OCI-M1 (cell line): ENCODE measurements around the gene FRMD4B.
A peak's percentile ranks its signal among the peaks of the same experiment; 100 is the strongest.

ENCODE experiments used
- DNase-seq: peaks from one replicate; lab custom pipeline; 2025; lab: John Stamatoyannopoulos, UW

Gene FRMD4B

DNA sequence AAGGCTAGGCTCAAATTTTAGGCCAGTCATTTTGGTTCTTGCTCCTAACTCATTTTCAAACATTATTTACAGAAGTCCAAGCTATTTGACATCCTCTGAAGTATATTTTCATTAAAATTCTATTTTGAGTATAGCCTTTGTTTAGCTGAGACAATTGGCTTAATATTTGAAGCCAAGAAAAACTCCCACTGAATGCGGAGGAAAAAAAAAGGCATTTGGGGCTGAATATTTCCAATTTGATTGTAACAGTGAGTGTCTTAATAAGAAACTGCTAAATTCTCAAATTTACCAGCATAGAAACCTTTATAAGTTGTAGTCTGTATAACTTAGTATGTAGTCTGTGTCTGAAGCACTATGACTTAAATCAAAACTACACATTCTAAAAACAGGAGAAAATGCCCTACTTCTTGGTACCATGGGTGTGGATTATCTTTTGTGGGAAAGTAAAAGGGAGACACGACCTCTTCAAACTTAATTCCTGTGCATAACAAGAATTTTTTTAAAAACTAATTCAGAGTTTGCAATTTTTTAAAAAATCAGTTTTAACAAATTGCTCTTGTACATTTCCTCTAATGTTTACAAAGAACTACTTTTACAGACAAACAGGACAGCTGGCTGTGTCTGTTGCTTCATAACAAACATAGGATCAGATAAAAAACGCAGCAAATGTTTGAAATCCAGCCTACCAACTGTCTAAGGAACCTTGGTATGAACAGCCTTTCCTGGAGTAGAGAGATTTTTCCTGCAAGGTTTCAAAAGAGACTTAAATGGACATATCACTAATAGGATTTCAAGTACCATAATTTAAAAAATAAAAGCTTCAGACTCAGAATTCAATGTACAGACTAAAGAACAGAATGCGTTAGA is 210.8 kb downstream of the FRMD4B start:
- no peak for DNase-seq

DNA sequence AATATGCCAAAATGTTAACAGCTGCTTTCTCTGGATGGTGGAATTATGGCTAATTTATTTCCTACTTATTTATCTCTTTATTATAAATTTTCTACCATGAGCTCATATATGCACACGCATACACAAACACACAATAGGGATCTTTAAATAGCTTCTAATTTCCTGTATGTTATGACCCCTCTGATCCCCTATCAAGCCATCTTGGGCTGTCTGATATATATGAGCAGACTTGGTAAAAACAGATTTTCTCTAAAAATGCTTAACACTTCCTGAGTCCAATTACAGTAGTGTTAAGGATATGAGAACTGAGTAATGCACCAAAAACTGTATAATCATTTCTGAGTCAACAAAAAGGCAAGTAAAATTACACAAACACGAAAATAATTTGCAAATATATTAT is 211.4 kb downstream of the FRMD4B start:
- DNase-seq: no peak

- DNase-seq: no peak
Observed at GRCh38 chr3:69172058-69172457, 213.8 kb downstream of the FRMD4B start.

- no peak for DNase-seq
Observed at GRCh38 chr3:69166446-69166845, 219.4 kb downstream of the FRMD4B start.

DNA sequence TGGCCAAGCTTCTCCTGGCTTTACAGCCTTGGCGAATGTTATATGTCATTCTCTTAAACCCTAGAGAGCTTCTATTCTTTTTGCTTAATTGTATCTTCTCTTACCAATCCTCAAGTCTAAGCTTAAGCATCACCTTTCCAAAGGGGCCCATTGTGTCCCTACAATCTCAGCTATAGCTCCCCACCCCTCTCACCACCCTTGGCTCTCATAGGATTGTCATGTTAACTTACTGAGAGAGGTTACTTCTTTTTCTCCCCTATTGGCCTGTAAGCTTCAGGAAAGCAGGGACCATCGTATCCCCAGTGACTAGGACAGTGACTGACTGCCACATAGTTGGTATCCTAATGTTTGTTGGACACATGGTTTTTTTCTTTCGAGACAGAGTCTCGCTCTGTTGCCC is 220.1 kb downstream of the FRMD4B start:
- no peak for DNase-seq

DNA sequence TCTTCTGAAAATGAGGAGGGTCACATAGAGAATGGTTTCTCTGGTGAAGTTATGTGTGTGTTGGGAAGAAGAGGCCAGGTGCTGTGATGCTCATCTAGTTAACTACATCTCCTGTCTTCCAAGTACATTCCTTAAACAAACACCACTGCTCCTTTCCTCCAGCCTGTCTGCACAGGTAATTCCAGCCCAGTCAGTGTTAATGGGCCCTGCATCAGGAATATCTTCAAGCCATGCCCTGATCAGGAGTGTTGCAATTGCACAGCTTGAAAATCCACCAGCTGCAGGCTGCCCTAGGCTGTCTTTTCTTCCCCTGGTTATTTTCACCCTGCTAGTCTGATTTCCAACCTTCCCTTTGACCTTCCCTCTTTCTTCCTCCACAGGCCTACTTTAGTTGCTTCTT is 221.6 kb downstream of the FRMD4B start:
- no peak for DNase-seq

DNA sequence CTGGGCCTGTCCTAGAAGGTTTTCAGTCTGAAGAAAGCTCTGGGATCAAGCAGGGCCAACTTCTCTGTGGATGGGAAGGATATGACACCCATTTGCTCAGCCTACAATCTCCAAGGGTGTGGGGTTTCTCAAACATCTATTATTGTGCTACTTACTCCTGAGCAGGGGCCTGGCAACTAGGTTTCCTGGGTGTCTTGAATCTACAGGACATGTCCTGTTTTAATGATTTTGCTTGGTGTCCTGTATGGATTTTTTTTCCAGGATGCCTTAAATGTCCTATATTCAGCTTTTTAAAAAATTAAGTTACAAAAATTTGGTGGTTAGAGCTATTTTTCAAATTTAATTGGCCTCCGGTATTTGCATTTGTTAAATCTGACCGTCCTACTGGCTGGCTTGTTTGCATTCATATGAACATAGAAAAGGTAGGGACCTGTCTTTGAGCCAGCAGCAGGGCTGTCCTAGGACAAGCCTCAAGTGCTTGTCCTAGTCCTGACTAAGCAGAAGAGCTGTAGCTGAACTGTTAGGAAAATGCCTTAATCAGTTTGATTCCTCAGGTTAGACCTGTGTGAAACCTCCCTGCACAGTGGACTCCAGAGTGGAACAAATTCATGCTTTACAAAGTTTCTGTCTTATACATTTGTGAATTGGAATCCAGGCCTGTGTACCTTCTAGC is 223.4 kb downstream of the FRMD4B start:
- no peak for DNase-seq

DNA sequence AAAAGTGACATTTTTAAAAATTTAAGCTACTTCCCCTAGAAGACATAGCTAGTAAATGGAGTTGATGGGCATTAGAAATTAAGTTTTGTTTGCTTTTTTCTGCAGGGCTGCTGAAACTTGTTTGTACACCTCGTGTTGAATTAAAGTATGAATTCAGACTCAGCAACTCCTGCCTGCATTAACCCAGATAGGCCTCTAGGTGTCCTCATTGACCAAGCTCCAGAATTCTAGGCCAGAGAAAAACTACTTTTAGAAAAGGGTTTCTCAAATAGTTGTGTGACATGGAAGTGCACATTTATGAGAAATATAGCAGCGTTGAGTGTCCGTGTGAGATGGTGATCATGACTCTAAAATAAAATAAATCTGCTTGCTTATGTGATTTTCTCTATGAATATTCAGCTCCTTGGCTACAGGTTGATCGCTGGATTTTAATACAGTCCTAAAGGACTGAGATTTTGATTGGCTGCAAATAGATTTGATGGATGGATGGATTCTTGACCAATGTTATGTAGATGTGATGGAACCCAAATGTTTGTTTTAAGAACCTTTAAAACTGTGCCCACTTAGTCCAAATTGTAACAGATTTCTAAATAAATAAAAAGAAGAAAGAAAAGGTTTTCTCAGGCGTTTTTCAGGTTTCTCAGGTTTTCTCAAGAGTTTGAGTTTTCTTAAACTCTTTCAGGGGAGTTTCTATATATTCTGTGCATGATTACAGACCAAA is 224.1 kb downstream of the FRMD4B start:
- peak; percentile 73 for DNase-seq

DNA sequence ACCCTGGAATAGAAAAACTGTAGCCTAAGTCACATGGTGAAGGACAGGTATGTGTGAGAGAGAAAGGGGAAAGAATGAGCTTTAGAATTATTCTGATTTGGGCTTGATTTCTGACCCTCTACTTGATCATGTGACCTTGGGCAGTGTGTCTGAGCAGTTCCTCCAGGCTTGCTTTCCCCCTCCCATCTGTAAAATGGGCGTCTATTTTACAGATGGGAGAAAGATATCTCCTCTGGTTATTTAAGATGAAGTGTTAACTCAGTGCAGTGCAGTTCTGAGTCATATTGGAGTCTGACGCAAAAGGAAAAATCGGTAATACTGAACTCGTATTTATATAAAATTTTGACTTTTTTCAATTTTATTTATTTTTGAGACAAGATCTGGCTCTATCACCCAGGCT is 225.4 kb downstream of the FRMD4B start:
- DNase-seq: peak; percentile 13

- DNase-seq: no peak
Observed at GRCh38 chr3:69160107-69160506, 225.8 kb downstream of the FRMD4B start.

GRCh38 chr3:69149586-69149985 is 236.3 kb downstream of the FRMD4B start:
- DNase-seq: no peak

DNA sequence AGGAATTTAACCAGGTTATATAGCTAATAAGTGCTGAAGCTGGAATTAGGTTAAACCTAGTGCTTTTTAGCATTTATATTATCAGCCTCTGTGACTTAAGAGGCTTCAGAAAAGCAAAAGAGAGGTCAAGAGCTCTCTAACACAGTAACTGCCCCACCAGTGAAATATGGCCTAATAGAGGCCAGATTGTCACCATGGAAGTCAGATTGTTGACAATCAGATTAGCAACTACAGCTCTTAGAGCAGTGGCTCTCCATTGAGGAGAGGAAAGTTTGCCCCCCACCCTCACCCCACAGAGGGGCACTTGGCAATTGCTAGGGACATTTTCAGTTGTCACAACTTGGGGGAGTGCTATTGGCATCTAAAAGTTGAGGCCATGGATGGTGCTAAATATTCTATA is 240.2 kb downstream of the FRMD4B start:
- peak; percentile 15 for DNase-seq

- peak; percentile 67 for DNase-seq
Observed at GRCh38 chr3:69144631-69145245, 241.2 kb downstream of the FRMD4B start.

DNA sequence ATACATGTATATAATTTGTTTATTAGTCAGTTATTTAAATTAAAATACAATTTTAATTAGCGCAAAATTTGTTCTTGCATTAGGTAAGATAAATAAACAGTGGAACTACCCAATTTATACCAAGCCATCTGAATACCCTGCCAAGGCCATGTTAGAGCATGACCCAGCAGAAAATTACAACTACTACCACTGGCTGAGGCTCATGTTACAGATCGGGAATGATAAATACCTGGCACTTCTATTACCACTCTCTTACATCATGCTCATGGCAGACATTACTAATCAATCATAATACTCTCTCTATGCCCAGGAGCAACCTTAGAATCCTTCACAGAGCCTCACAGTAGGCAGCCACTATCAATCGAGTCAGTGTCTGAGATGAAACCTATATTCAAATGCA is 242.3 kb downstream of the FRMD4B start:
- DNase-seq: peak; percentile 94

DNA sequence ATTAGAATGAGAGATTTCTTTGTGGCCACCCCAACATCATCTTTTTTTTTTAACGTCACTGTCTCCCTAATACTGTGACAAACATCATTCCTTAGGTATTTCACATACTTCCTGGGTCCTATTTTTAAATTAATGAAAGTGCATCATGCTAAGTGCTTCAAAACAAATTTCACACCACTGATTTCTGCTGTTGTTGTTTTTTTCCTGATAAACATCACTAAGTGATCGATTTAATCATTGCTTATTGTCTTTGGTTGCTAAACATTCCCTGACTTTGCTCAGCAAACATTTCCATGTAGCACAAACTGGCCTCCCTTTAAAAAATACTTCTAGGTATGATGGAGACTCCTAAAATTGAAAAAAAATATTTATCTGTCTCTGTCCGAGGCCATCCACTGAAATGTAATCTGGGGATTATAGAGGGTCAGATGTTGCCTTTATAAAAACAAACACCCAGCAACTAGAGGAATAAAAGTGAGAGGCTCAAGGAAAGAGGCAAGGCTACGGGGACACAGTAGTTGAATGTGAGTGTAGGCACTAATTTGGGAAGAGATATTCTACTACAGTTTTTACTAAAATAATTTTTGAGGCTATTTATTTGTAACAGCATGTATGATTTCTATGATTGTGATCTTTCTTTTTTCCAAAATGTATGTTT is 243.0 kb downstream of the FRMD4B start:
- no peak for DNase-seq

- DNase-seq: peak; percentile 35
Observed at GRCh38 chr3:69142090-69142489, 243.8 kb downstream of the FRMD4B start.

- DNase-seq: no peak
Observed at GRCh38 chr3:69141313-69141712, 244.6 kb downstream of the FRMD4B start.

- no peak for DNase-seq
Observed at GRCh38 chr3:69137412-69137811, 248.5 kb downstream of the FRMD4B start.

GRCh38 chr3:69137005-69137404 is 248.9 kb downstream of the FRMD4B start:
- DNase-seq: no peak

DNA sequence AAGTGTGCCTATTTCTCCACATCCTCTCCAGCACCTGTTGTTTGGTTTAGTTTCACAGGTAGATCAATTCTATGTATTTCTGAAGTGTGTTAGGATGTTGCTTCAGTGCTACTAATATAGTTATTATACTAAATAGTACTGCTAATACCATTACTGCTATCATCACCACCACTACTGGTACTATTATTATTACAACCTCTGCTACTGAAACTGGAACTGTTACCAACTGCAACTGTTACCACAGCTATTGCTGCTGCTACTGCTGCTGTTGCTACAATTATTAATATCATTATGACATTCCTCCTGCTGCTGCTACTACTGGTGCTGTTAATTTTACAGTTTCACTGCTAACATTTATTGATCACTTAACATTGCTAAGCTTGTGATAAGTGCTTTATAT is 255.2 kb downstream of the FRMD4B start:
- no peak for DNase-seq

DNA sequence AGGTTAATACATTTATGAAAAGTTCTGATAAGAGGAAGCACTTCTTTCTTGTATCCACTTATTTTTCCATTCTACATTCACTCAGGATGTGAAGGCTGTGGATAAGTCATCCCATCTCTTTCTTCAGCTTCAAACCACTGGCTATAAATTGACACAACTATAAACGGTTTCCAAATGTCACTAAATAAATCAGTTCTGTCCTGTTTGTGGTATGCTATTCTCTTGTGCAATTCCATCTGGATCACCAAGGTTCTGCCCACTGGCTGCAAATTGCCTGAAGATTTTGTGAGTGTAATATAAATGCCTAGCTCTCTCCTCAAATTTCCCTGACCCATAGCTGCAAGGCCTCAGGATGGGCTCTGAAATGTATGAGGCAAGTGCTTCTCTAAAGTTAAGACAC is 256.4 kb downstream of the FRMD4B start:
- DNase-seq: no peak

GRCh38 chr3:69128509-69128908 is 257.4 kb downstream of the FRMD4B start:
- no peak for DNase-seq
